ENCODE data around the gene FTH1. TPM values are rescaled to one million over a fixed set of nuclear protein-coding genes. Genes with fewer than 3 reads are reported as not detected.
A peak's percentile ranks its signal among the peaks of the same experiment; 100 is the strongest.
"Not testable (repeated sequence)": the region's sequence is repeated elsewhere in the genome, so short reads cannot be mapped to it uniquely, and the experiment has no call there.

FTH1 gene
- total RNA-seq, 1 donor from 2014 or later, result 436 TPM

GRCh38 chr11:61978703-61979661 is 11.5 kb upstream of the FTH1 start:
- DNase-seq (ENCODE audit: low read depth in 2 of 2), result peak; percentile 56 to 73

GRCh38 chr11:61976813-61977475 is 9.5 kb upstream of the FTH1 start:
- DNase-seq (ENCODE audit: low read depth in 2 of 2), result no peak

- no peak for DNase-seq (ENCODE audit: low read depth in 2 of 2)
Observed at GRCh38 chr11:61976420-61976800, 9.0 kb upstream of the FTH1 start.

GRCh38 chr11:61975638-61976419 is 8.4 kb upstream of the FTH1 start:
- peak in 1 of 2 donors; percentile 50 for DNase-seq (ENCODE audit: low read depth in 2 of 2)

- DNase-seq (ENCODE audit: low read depth in 2 of 2), result peak; percentile 60 to 86
Observed at GRCh38 chr11:61974766-61975631, 7.6 kb upstream of the FTH1 start.

GRCh38 chr11:61973476-61974162 is 6.2 kb upstream of the FTH1 start:
- DNase-seq (ENCODE audit: low read depth in 2 of 2), result peak in 1 of 2 donors; percentile 38

GRCh38 chr11:61972672-61973475 is 5.4 kb upstream of the FTH1 start:
- peak in 1 of 2 donors; percentile 79 for DNase-seq (ENCODE audit: low read depth in 2 of 2)

- peak in 1 of 2 donors; percentile 63 for DNase-seq (ENCODE audit: low read depth in 2 of 2)
Observed at GRCh38 chr11:61972112-61972671, 4.8 kb upstream of the FTH1 start.

GRCh38 chr11:61971248-61972111 is 4.0 kb upstream of the FTH1 start:
- peak; percentile 99 for DNase-seq (ENCODE audit: low read depth in 2 of 2)

- DNase-seq (ENCODE audit: low read depth in 2 of 2), result peak; percentile 81 to 86
Observed at GRCh38 chr11:61969838-61970662, 2.6 kb upstream of the FTH1 start.

GRCh38 chr11:61969391-61969758 is 1.9 kb upstream of the FTH1 start:
- no peak for DNase-seq (ENCODE audit: low read depth in 2 of 2)

- no peak for DNase-seq (ENCODE audit: low read depth in 2 of 2)
Observed at GRCh38 chr11:61968758-61969390, 1.4 kb upstream of the FTH1 start.

GRCh38 chr11:61967924-61968757 is 707 bp upstream of the FTH1 start:
- DNase-seq (ENCODE audit: low read depth in 2 of 2), result peak; percentile 27 to 46

- peak in 1 of 2 donors; percentile 36 for DNase-seq (ENCODE audit: low read depth in 2 of 2)
Observed at GRCh38 chr11:61966734-61967115, 709 bp downstream of the FTH1 start.

GRCh38 chr11:61964666-61965271 is 2.7 kb downstream of the FTH1 start:
- DNase-seq (ENCODE audit: low read depth in 2 of 2), result not testable (repeated sequence)
